ENCODE results near the gene CD38. TPM values are rescaled to one million over a fixed set of nuclear protein-coding genes. Genes with fewer than 3 reads are reported as not detected.

The CD38 gene
- total RNA-seq, 1 experiment from 2014 or later = 0.07 TPM

DNA sequence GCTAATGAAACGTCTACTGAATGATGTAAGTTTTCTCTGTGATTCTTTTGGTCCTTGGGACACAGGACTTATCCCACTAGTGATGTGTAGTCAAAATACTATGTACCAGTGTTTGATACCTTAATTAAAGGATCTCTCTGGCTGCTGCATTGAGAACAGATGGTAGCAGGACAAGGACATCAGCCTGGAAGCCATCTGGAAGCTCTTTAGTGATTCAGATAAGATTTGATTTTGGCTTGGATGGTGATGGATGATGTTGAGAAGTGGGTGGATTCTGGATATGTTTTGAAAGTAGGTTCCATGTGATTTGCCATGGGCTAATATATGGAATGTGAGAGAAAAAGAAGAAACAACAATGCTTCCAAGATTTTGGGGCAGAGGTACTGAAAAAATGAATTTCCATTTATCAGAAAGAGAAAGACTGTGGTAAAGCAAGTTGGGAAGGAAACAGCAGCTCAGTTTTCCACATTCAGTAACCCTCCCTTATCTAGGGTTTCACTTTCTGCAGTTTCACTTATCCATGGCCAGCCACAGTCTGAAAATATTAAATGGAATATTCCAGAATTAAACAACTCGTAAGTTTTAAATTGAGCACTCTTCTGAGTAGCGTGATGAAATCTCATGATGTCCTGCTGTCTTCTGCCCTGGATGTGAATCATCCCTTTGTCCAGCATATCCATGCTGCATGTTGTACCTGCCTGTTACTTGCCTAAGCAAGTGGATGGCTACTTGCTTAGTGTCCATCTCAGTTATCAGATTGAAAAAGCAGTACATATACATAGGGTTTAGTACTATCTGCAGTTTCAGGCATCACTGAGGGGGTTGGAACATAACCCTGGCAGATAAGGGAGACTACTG is 15.6 kb downstream of the CD38 start:
- no peaks in the 10 kb centered on the region for H3K79me2 ChIP-seq (ENCODE audit: insufficient read depth, low read length)
- no peaks in the 10 kb centered on the region for H3K27me3 Mint-ChIP-seq (ENCODE audit: low read depth)
- H3K36me3 Mint-ChIP-seq (ENCODE audit: insufficient read depth in 1 of 3, low read depth in 3 of 3) = peaks cover 0 to 10% (median 2%) of the 10 kb centered on the region in 3 experiments; a peak in 3 of 7 replicates
- H3K4me2 ChIP-seq (ENCODE audit: insufficient read depth, insufficient read length, low read length) = no peak overlapping the region
- no peak overlapping the region for H2BK12ac ChIP-seq (ENCODE audit: insufficient read length, low read depth, low read length)
- TF ChIP-seq, protein P1, sequence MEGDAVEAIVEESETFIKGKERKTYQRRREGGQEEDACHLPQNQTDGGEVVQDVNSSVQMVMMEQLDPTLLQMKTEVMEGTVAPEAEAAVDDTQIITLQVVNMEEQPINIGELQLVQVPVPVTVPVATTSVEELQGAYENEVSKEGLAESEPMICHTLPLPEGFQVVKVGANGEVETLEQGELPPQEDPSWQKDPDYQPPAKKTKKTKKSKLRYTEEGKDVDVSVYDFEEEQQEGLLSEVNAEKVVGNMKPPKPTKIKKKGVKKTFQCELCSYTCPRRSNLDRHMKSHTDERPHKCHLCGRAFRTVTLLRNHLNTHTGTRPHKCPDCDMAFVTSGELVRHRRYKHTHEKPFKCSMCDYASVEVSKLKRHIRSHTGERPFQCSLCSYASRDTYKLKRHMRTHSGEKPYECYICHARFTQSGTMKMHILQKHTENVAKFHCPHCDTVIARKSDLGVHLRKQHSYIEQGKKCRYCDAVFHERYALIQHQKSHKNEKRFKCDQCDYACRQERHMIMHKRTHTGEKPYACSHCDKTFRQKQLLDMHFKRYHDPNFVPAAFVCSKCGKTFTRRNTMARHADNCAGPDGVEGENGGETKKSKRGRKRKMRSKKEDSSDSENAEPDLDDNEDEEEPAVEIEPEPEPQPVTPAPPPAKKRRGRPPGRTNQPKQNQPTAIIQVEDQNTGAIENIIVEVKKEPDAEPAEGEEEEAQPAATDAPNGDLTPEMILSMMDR (conservative IDR thresholded peaks at IDR 0.05) = no peak
- no peak overlapping the region for H3K27ac Mint-ChIP-seq
- H2AK5ac ChIP-seq (ENCODE audit: insufficient read length, low read length) = no peak overlapping the region
- no peaks in the 10 kb centered on the region for H3K23me2 ChIP-seq (ENCODE audit: insufficient read length, low read depth, low read length, poor library complexity, severe bottlenecking)
- H3K18ac ChIP-seq (ENCODE audit: insufficient read length, low read depth, low read length) = no peak overlapping the region
- no peaks in the 10 kb centered on the region for H3K9me3 ChIP-seq (ENCODE audit: control insufficient read depth, low read depth, low read length)
- DNase-seq = no peak
- no peak overlapping the region for H4K5ac ChIP-seq (ENCODE audit: insufficient read length, low read depth, low read length)
- no peaks in the 10 kb centered on the region for H3K27me3 ChIP-seq (ENCODE audit: insufficient read depth, low read length)
- H3T11ph ChIP-seq (ENCODE audit: low read length) = no peak overlapping the region
- peaks cover 14 to 22% of the 10 kb centered on the region in 2 experiments for H3K9me3 Mint-ChIP-seq
- no peak overlapping the region for H3K4ac ChIP-seq (ENCODE audit: low read depth, low read length)
- H3K14ac ChIP-seq (ENCODE audit: insufficient read depth, low read length) = no peak overlapping the region
- H2BK5ac ChIP-seq (ENCODE audit: insufficient read length, low read length) = no peak overlapping the region
- H3K4me3 Mint-ChIP-seq = no peak overlapping the region
- H3K56ac ChIP-seq (ENCODE audit: insufficient read length, low read depth, low read length) = no peak overlapping the region
- H4K20me1 ChIP-seq (ENCODE audit: control insufficient read depth, insufficient read depth, insufficient read length) = no peaks in the 10 kb centered on the region
- no peak overlapping the region for H3K27ac ChIP-seq (ENCODE audit: insufficient read length, low read depth, low read length)
- H4K8ac ChIP-seq (replicated peaks; ENCODE audit: insufficient read length, low read depth, low read length) = no peak overlapping the region
- H2BK15ac ChIP-seq (ENCODE audit: low read depth, low read length) = no peak overlapping the region
- WGBS (ENCODE audit: extremely low coverage, insufficient read length, low lambda C conversion rate) = no CpG with 5 or more reads among the region's 3 CpGs
- H3K4me1 ChIP-seq (ENCODE audit: insufficient read depth, low read length) = no peaks in the 10 kb centered on the region
- H3K4me1 Mint-ChIP-seq = peaks cover 2 to 6% of the 10 kb centered on the region in 2 experiments; a peak in 1 of 4 replicates
- H2BK20ac ChIP-seq (ENCODE audit: low read depth, low read length, poor library complexity, severe bottlenecking) = no peak overlapping the region
- no peak overlapping the region for H2BK120ac ChIP-seq (ENCODE audit: low read depth, low read length, poor library complexity, severe bottlenecking)
- H3K9ac ChIP-seq (ENCODE audit: extremely low read depth, insufficient read length, low read length) = no peak overlapping the region
- no peak overlapping the region for H2AFZ ChIP-seq (ENCODE audit: low read length)
- no peak overlapping the region for H4K91ac ChIP-seq (ENCODE audit: insufficient read length, low read depth, low read length)
- no peak overlapping the region for H3K23ac ChIP-seq (ENCODE audit: insufficient read length, low read depth, low read length)
- H3K79me1 ChIP-seq (ENCODE audit: insufficient read depth, low read depth, low read length, poor library complexity, severe bottlenecking) = no peaks in the 10 kb centered on the region

Data from H9 (cell line).